Naive thymus-derived CD8-positive, alpha-beta T cell (primary cell): ENCODE measurements around the gene PKIG. TPM values are rescaled to one million over a fixed set of nuclear protein-coding genes. Genes with fewer than 3 reads are reported as not detected.

Experiments
- ATAC-seq, 2 donors: fragments of 150-1000 bp; cut with Tn5 transposase in 1 of 2; sonication (Bioruptor Pico), chemical (Tn5 transposase) in 1 of 2; 1 replicate in 1 of 2; 2 replicates in 1 of 2; pipeline ENCODE4 v1.10.0; 2021; ENCODE audit warnings: mild to moderate bottlenecking in 2 of 2, moderate library complexity in 2 of 2
- POLR2A ChIA-PET: fragments of 350-600 bp; sonication (Branson Sonifier 250); formaldehyde crosslinking; loops from one replicate; lab custom pipeline; 2021; ENCODE audit warnings: antibody characterized with exemption; lab: Charles Lee
- DNase-seq, 10 donors: peaks; one replicate each; pipeline versions ENCODE4 v3.0.0 to v3.0.0-alpha.2; 2020 to 2022
- H3K27ac Mint-ChIP-seq, 10 donors: one replicate each; pipeline ENCODE4 v1.8.0; 2020 to 2022; ENCODE audit warnings: mild to moderate bottlenecking in 10 of 10, mixed read lengths in 10 of 10, moderate library complexity in 4 of 10, inconsistent platforms in 1 of 10
- H3K27me3 Mint-ChIP-seq, 5 donors: one replicate each; pipeline ENCODE4 v1.8.0; 2021 to 2022; ENCODE audit warnings: mixed read lengths in 5 of 5
- H3K36me3 Mint-ChIP-seq, 3 donors: one replicate each; pipeline ENCODE4 v1.8.0; 2020 to 2022; ENCODE audit warnings: mixed read lengths in 3 of 3, mild to moderate bottlenecking in 2 of 3, inconsistent platforms in 1 of 3
- H3K4me1 Mint-ChIP-seq, 4 donors: one replicate each; pipeline ENCODE4 v1.8.0; 2021 to 2022; ENCODE audit warnings: mixed read lengths in 4 of 4
- H3K4me3 Mint-ChIP-seq, 10 donors: one replicate each; pipeline ENCODE4 v1.8.0; 2020 to 2022; ENCODE audit warnings: mild to moderate bottlenecking in 10 of 10, mixed read lengths in 10 of 10, moderate library complexity in 6 of 10, inconsistent platforms in 1 of 10
- H3K9me3 Mint-ChIP-seq, 9 donors: one replicate each; pipeline ENCODE4 v1.8.0; 2020 to 2022; ENCODE audit warnings: mixed read lengths in 9 of 9, mild to moderate bottlenecking in 3 of 9, inconsistent platforms in 1 of 9, moderate library complexity in 1 of 9
- polyA plus RNA-seq, 3 donors: library from polyadenylated mRNA; unstranded; fragments of 300-500 nt; fragmentation: Illumina TruSeq; gene quantifications; one replicate each; pipeline ENCODE4 v1.2.3, GENCODE V29; 2021
- total RNA-seq, 8 experiments: library from RNA in 2 of 8; stranded (reverse) in 2 of 8; gene quantifications; one replicate each; pipeline ENCODE4 v1.2.3 and lab custom pipeline; 2021 to 2026

The PKIG gene
- 1 to 10 TPM; 8.2 to 9.0 TPM for total RNA-seq
- polyA plus RNA-seq: 1 to 10 TPM; 6.1 to 8.1 (median 6.4) TPM
- 0.77 to 8.3 (median 5.9) reads per million in 6 experiments for total RNA-seq (lab: John Stamatoyannopoulos, UW)

- no peak for DNase-seq
- peaks cover 0 to 3% (median 0%) of the 10 kb centered on the region in 3 donors for H3K36me3 Mint-ChIP-seq
- H3K4me3 Mint-ChIP-seq: peak within 1 kb of the TSS in 2 of 10 donors; percentile 9 to 74
- POLR2A ChIA-PET: no interaction called here
- no peaks in the 10 kb centered on the region for H3K9me3 Mint-ChIP-seq
- peaks cover 0 to 60% (median under 1%) of the 10 kb centered on the region in 4 donors for H3K4me1 Mint-ChIP-seq
- H3K27ac Mint-ChIP-seq: peak within 1 kb of the TSS in 4 of 10 donors; percentile 19 to 79 (median 58)
- no peak for ATAC-seq
- H3K27me3 Mint-ChIP-seq: no peaks in the 10 kb centered on the region
Measured at GRCh38 chr20:44582311-44583025, at the start of gene PKIG. Gene PKIG, plus strand, starts transcription at chr20:44582579. Its CDS starts 31,978 bp downstream, at chr20:44614557.

GRCh38 chr20:44532981-44533331 is 49.4 kb upstream of the PKIG start:
- no peaks in the 10 kb centered on the region for H3K36me3 Mint-ChIP-seq
- POLR2A ChIA-PET: interaction anchor here (1.2 to 1.3 kb wide), 2 partner anchors 12 to 117 kb away, joined by 3 to 4 read pairs; no protein-coding TSS in a partner anchor
- H3K27me3 Mint-ChIP-seq: no peaks in the 10 kb centered on the region
- DNase-seq (peak in 5 of 10 donors; percentile 24 to 61 (median 49)), ATAC-seq (peak; percentile 62 to 63)
- H3K9me3 Mint-ChIP-seq: no peaks in the 10 kb centered on the region
- peaks cover 10 to 14% (median 10%) of the 10 kb centered on the region in 4 donors for H3K4me1 Mint-ChIP-seq
- no peak overlapping the region for H3K27ac Mint-ChIP-seq
- no peak overlapping the region for H3K4me3 Mint-ChIP-seq

GRCh38 chr20:44533928-44534327 is 48.5 kb upstream of the PKIG start:
- ATAC-seq (no peak), DNase-seq (peak in 2 of 10 donors; percentile 13 to 17)
- POLR2A ChIA-PET: interaction anchor here (1.2 kb wide), 1 partner anchor 13 kb away, joined by 4 read pairs; no protein-coding TSS in a partner anchor
- H3K9me3 Mint-ChIP-seq: no peaks in the 10 kb centered on the region
- no peak overlapping the region for H3K27ac Mint-ChIP-seq
- H3K27me3 Mint-ChIP-seq: no peaks in the 10 kb centered on the region
- H3K4me1 Mint-ChIP-seq: peaks cover 10 to 14% (median 10%) of the 10 kb centered on the region in 4 donors
- no peak overlapping the region for H3K4me3 Mint-ChIP-seq
- H3K36me3 Mint-ChIP-seq: no peaks in the 10 kb centered on the region

GRCh38 chr20:44536175-44536574 is 46.2 kb upstream of the PKIG start:
- H3K36me3 Mint-ChIP-seq: no peaks in the 10 kb centered on the region
- peak overlapping the region in 6 of 10 donors; percentile 0 to 79 (median 52) for H3K27ac Mint-ChIP-seq
- H3K4me1 Mint-ChIP-seq: peaks cover 7 to 11% (median 10%) of the 10 kb centered on the region in 4 donors
- H3K27me3 Mint-ChIP-seq: no peaks in the 10 kb centered on the region
- H3K4me3 Mint-ChIP-seq: no peak overlapping the region
- POLR2A ChIA-PET: interaction anchor here (1.0 kb wide), 1 partner anchor 106 kb away, joined by 3 read pairs; no protein-coding TSS in a partner anchor
- DNase-seq (no peak), ATAC-seq (no peak)
- no peaks in the 10 kb centered on the region for H3K9me3 Mint-ChIP-seq

- Mint-ChIP-seq H3K4me3 (no peak overlapping the region), H3K4me1 (peaks cover 4 to 10% (median 6%) of the 10 kb centered on the region in 4 donors), H3K27me3 (no peaks in the 10 kb centered on the region), H3K9me3 (no peaks in the 10 kb centered on the region), H3K27ac (no peak overlapping the region), H3K36me3 (no peaks in the 10 kb centered on the region)
- ATAC-seq (no peak), DNase-seq (no peak)
- POLR2A ChIA-PET: interaction anchor here (0.7 kb wide), 1 partner anchor 826 kb away, joined by 3 read pairs; no protein-coding TSS in a partner anchor
Measured at GRCh38 chr20:44537993-44538392, 44.4 kb upstream of the PKIG start.

- POLR2A ChIA-PET: interaction anchor here (0.6 kb wide), 1 partner anchor 28 kb away, joined by 3 read pairs; no protein-coding TSS in a partner anchor
- no peak overlapping the region for H3K4me3 Mint-ChIP-seq
- no peaks in the 10 kb centered on the region for H3K27me3 Mint-ChIP-seq
- ATAC-seq: no peak
- no peaks in the 10 kb centered on the region for H3K36me3 Mint-ChIP-seq
- no peaks in the 10 kb centered on the region for H3K9me3 Mint-ChIP-seq
- DNase-seq: no peak
- peaks cover 4 to 8% (median 5%) of the 10 kb centered on the region in 4 donors for H3K4me1 Mint-ChIP-seq
- peak overlapping the region in 1 of 10 donors; percentile 18 for H3K27ac Mint-ChIP-seq
Measured at GRCh38 chr20:44540834-44541233, 41.5 kb upstream of the PKIG start.

- DNase-seq (no peak), ATAC-seq (no peak)
- Mint-ChIP-seq H3K27ac (no peak overlapping the region), H3K27me3 (no peaks in the 10 kb centered on the region), H3K4me1 (peaks cover 0 to 2% (median 0%) of the 10 kb centered on the region in 4 donors), H3K9me3 (no peaks in the 10 kb centered on the region), H3K4me3 (no peak overlapping the region), H3K36me3 (no peaks in the 10 kb centered on the region)
- POLR2A ChIA-PET: interaction anchor here (0.8 kb wide), 1 partner anchor 11 kb away, joined by 3 read pairs; no protein-coding TSS in a partner anchor
Measured at GRCh38 chr20:44541992-44542391, 40.4 kb upstream of the PKIG start.

GRCh38 chr20:44542890-44543289 is 39.5 kb upstream of the PKIG start:
- Mint-ChIP-seq H3K27me3 (no peaks in the 10 kb centered on the region), H3K27ac (no peak overlapping the region), H3K4me1 (peaks cover 0 to 5% (median 0%) of the 10 kb centered on the region in 4 donors), H3K9me3 (no peaks in the 10 kb centered on the region), H3K36me3 (no peaks in the 10 kb centered on the region), H3K4me3 (no peak overlapping the region)
- ATAC-seq (no peak), DNase-seq (no peak)
- POLR2A ChIA-PET: interaction anchor here (0.8 kb wide), 1 partner anchor 12 kb away, joined by 3 read pairs; no protein-coding TSS in a partner anchor

- no peak overlapping the region for H3K4me3 Mint-ChIP-seq
- ATAC-seq: no peak
- H3K9me3 Mint-ChIP-seq: no peaks in the 10 kb centered on the region
- no peaks in the 10 kb centered on the region for H3K27me3 Mint-ChIP-seq
- POLR2A ChIA-PET: interaction anchor here (0.7 kb wide), 1 partner anchor 45 kb away, joined by 3 read pairs; no protein-coding TSS in a partner anchor
- DNase-seq: no peak
- peaks cover 0 to 5% (median 0%) of the 10 kb centered on the region in 4 donors for H3K4me1 Mint-ChIP-seq
- H3K36me3 Mint-ChIP-seq: no peaks in the 10 kb centered on the region
- H3K27ac Mint-ChIP-seq: peak overlapping the region in 1 of 10 donors; percentile 40
Measured at GRCh38 chr20:44543358-44543757, 39.0 kb upstream of the PKIG start.

- POLR2A ChIA-PET: no interaction called here
- Mint-ChIP-seq H3K9me3 (no peaks in the 10 kb centered on the region), H3K4me3 (no peak overlapping the region), H3K27me3 (no peaks in the 10 kb centered on the region), H3K27ac (peak overlapping the region in 1 of 10 donors; percentile 33), H3K4me1 (peaks cover 0 to 5% (median 0%) of the 10 kb centered on the region in 4 donors), H3K36me3 (no peaks in the 10 kb centered on the region)
- no peak for DNase-seq
- no peak for ATAC-seq
Measured at GRCh38 chr20:44544263-44544662, 38.1 kb upstream of the PKIG start.

- ATAC-seq (no peak), DNase-seq (no peak)
- Mint-ChIP-seq H3K27me3 (no peaks in the 10 kb centered on the region), H3K9me3 (no peaks in the 10 kb centered on the region), H3K27ac (no peak overlapping the region), H3K4me3 (no peak overlapping the region), H3K36me3 (no peaks in the 10 kb centered on the region), H3K4me1 (peaks cover 0 to 6% (median under 1%) of the 10 kb centered on the region in 4 donors)
- POLR2A ChIA-PET: no interaction called here
Measured at GRCh38 chr20:44547419-44547818, 35.0 kb upstream of the PKIG start.

GRCh38 chr20:44549123-44549522 is 33.3 kb upstream of the PKIG start:
- Mint-ChIP-seq H3K36me3 (no peaks in the 10 kb centered on the region), H3K27me3 (no peaks in the 10 kb centered on the region), H3K27ac (peak overlapping the region in 1 of 10 donors; percentile 0), H3K9me3 (no peaks in the 10 kb centered on the region), H3K4me3 (no peak overlapping the region), H3K4me1 (peaks cover 10 to 16% (median 11%) of the 10 kb centered on the region in 4 donors)
- ATAC-seq (no peak), DNase-seq (no peak)
- POLR2A ChIA-PET: no interaction called here

- H3K4me3 Mint-ChIP-seq: no peak overlapping the region
- POLR2A ChIA-PET: no interaction called here
- H3K36me3 Mint-ChIP-seq: no peaks in the 10 kb centered on the region
- no peak for ATAC-seq
- no peaks in the 10 kb centered on the region for H3K9me3 Mint-ChIP-seq
- H3K27ac Mint-ChIP-seq: peak overlapping the region in 2 of 10 donors; percentile 80 to 91
- H3K4me1 Mint-ChIP-seq: peaks cover 10 to 16% (median 11%) of the 10 kb centered on the region in 4 donors
- DNase-seq: no peak
- no peaks in the 10 kb centered on the region for H3K27me3 Mint-ChIP-seq
Measured at GRCh38 chr20:44552050-44552449, 30.3 kb upstream of the PKIG start.
